ENCODE results near the gene ANKRD33B. TPM values are rescaled to one million over a fixed set of nuclear protein-coding genes. Genes with fewer than 3 reads are reported as not detected.
"Not testable (repeated sequence)": the region's sequence is repeated elsewhere in the genome, so short reads cannot be mapped to it uniquely, and the experiment has no call there.

The ANKRD33B gene
- total and polyA plus RNA-seq, 2 donors: 4.5 to 6.8 TPM

GRCh38 chr5:10573487-10574145, 9.7 kb downstream of the ANKRD33B start:
- Histone ChIP-seq H3K4me1 (ENCODE audit: control insufficient read depth in 2 of 2, insufficient read depth in 2 of 2, low read length in 2 of 2) (peaks cover 0 to 12% of the 10 kb centered on the region in 2 donors), H3K9me3 (ENCODE audit: control insufficient read depth in 2 of 2, insufficient read depth in 1 of 2, low read length in 1 of 2) (no peaks in the 10 kb centered on the region), H3K27me3 (ENCODE audit: control insufficient read depth in 2 of 2, insufficient read depth in 1 of 2, low read length in 1 of 2) (no peaks in the 10 kb centered on the region), H3K4me3 (ENCODE audit: low read length in 2 of 2) (no peak overlapping the region), H3K36me3 (ENCODE audit: control insufficient read depth in 2 of 2, insufficient read depth in 2 of 2, low read length in 1 of 2) (no peaks in the 10 kb centered on the region), H3K27ac (ENCODE audit: low read depth in 1 of 2, low read length in 1 of 2) (no peak overlapping the region)
- DNase-seq (ENCODE audit: low read depth in 6 of 9, low spot score in 9 of 9): no peak
- 95% methylated on average over 8 of the region's 8 CpGs for WGBS

- H3K27me3 ChIP-seq (ENCODE audit: control insufficient read depth in 2 of 2, insufficient read depth in 1 of 2, low read length in 1 of 2); H3K4me3 ChIP-seq (ENCODE audit: low read length in 2 of 2); H3K36me3 ChIP-seq (ENCODE audit: control insufficient read depth in 2 of 2, insufficient read depth in 2 of 2, low read length in 1 of 2); DNase-seq (ENCODE audit: low read depth in 6 of 9, low spot score in 9 of 9); H3K27ac ChIP-seq (ENCODE audit: low read depth in 1 of 2, low read length in 1 of 2); H3K9me3 ChIP-seq (ENCODE audit: control insufficient read depth in 2 of 2, insufficient read depth in 1 of 2, low read length in 1 of 2): not testable (repeated sequence)
- peaks cover 0 to 12% of the 10 kb centered on the region in 2 donors for H3K4me1 ChIP-seq (ENCODE audit: control insufficient read depth in 2 of 2, insufficient read depth in 2 of 2, low read length in 2 of 2)
- WGBS: 98% methylated on average over 7 of the region's 7 CpGs
These were observed 11.0 kb downstream of the ANKRD33B start for GRCh38 chr5:10574879-10575278.

- Histone ChIP-seq H3K4me3 (ENCODE audit: low read length in 2 of 2) (no peak overlapping the region), H3K4me1 (ENCODE audit: control insufficient read depth in 2 of 2, insufficient read depth in 2 of 2, low read length in 2 of 2) (peaks cover 0 to 21% of the 10 kb centered on the region in 2 donors), H3K27me3 (ENCODE audit: control insufficient read depth in 2 of 2, insufficient read depth in 1 of 2, low read length in 1 of 2) (no peaks in the 10 kb centered on the region), H3K9me3 (ENCODE audit: control insufficient read depth in 2 of 2, insufficient read depth in 1 of 2, low read length in 1 of 2) (peaks cover 0 to 2% of the 10 kb centered on the region in 2 donors), H3K36me3 (ENCODE audit: control insufficient read depth in 2 of 2, insufficient read depth in 2 of 2, low read length in 1 of 2) (no peaks in the 10 kb centered on the region), H3K27ac (ENCODE audit: low read depth in 1 of 2, low read length in 1 of 2) (no peak overlapping the region)
- 98% methylated on average over 7 of the region's 7 CpGs for WGBS
- no peak for DNase-seq (ENCODE audit: low read depth in 6 of 9, low spot score in 9 of 9)
These were observed 12.4 kb downstream of the ANKRD33B start for GRCh38 chr5:10576121-10576789.

GRCh38 chr5:10576790-10577189, 12.9 kb downstream of the ANKRD33B start:
- H3K27me3 ChIP-seq (ENCODE audit: control insufficient read depth in 2 of 2, insufficient read depth in 1 of 2, low read length in 1 of 2): no peaks in the 10 kb centered on the region
- H3K4me1 ChIP-seq (ENCODE audit: control insufficient read depth in 2 of 2, insufficient read depth in 2 of 2, low read length in 2 of 2): peaks cover 0 to 21% of the 10 kb centered on the region in 2 donors
- H3K4me3 ChIP-seq (ENCODE audit: low read length in 2 of 2): no peak overlapping the region
- 90% methylated on average over 7 of the region's 7 CpGs for WGBS
- no peak for DNase-seq (ENCODE audit: low read depth in 6 of 9, low spot score in 9 of 9)
- no peak overlapping the region for H3K27ac ChIP-seq (ENCODE audit: low read depth in 1 of 2, low read length in 1 of 2)
- H3K9me3 ChIP-seq (ENCODE audit: control insufficient read depth in 2 of 2, insufficient read depth in 1 of 2, low read length in 1 of 2): peaks cover 0 to 2% of the 10 kb centered on the region in 2 donors
- H3K36me3 ChIP-seq (ENCODE audit: control insufficient read depth in 2 of 2, insufficient read depth in 2 of 2, low read length in 1 of 2): no peaks in the 10 kb centered on the region

GRCh38 chr5:10577371-10578292, 13.8 kb downstream of the ANKRD33B start:
- no peak overlapping the region for H3K4me3 ChIP-seq (ENCODE audit: low read length in 2 of 2)
- H3K27me3 ChIP-seq (ENCODE audit: control insufficient read depth in 2 of 2, insufficient read depth in 1 of 2, low read length in 1 of 2): no peaks in the 10 kb centered on the region
- 83% methylated on average over 18 of the region's 18 CpGs for WGBS
- no peak for DNase-seq (ENCODE audit: low read depth in 6 of 9, low spot score in 9 of 9)
- peaks cover 0 to 21% of the 10 kb centered on the region in 2 donors for H3K4me1 ChIP-seq (ENCODE audit: control insufficient read depth in 2 of 2, insufficient read depth in 2 of 2, low read length in 2 of 2)
- peak overlapping the region in 1 of 2 donors; percentile 70 for H3K27ac ChIP-seq (ENCODE audit: low read depth in 1 of 2, low read length in 1 of 2)
- H3K9me3 ChIP-seq (ENCODE audit: control insufficient read depth in 2 of 2, insufficient read depth in 1 of 2, low read length in 1 of 2): peaks cover 0 to 2% of the 10 kb centered on the region in 2 donors
- no peaks in the 10 kb centered on the region for H3K36me3 ChIP-seq (ENCODE audit: control insufficient read depth in 2 of 2, insufficient read depth in 2 of 2, low read length in 1 of 2)

- WGBS: 95% methylated on average over 1 of the region's 1 CpG
- H3K27ac ChIP-seq (ENCODE audit: low read depth in 1 of 2, low read length in 1 of 2): peak overlapping the region in 1 of 2 donors; percentile 70
- DNase-seq (ENCODE audit: low read depth in 6 of 9, low spot score in 9 of 9): no peak
- H3K36me3 ChIP-seq (ENCODE audit: control insufficient read depth in 2 of 2, insufficient read depth in 2 of 2, low read length in 1 of 2): no peaks in the 10 kb centered on the region
- peaks cover 0 to 21% of the 10 kb centered on the region in 2 donors for H3K4me1 ChIP-seq (ENCODE audit: control insufficient read depth in 2 of 2, insufficient read depth in 2 of 2, low read length in 2 of 2)
- no peak overlapping the region for H3K4me3 ChIP-seq (ENCODE audit: low read length in 2 of 2)
- peaks cover 0 to 2% of the 10 kb centered on the region in 2 donors for H3K9me3 ChIP-seq (ENCODE audit: control insufficient read depth in 2 of 2, insufficient read depth in 1 of 2, low read length in 1 of 2)
- no peaks in the 10 kb centered on the region for H3K27me3 ChIP-seq (ENCODE audit: control insufficient read depth in 2 of 2, insufficient read depth in 1 of 2, low read length in 1 of 2)
These were observed 14.4 kb downstream of the ANKRD33B start for GRCh38 chr5:10578293-10578665.

- 57% methylated on average over 6 of the region's 6 CpGs for WGBS
- no peak for DNase-seq (ENCODE audit: low read depth in 6 of 9, low spot score in 9 of 9)
- no peaks in the 10 kb centered on the region for H3K27me3 ChIP-seq (ENCODE audit: control insufficient read depth in 2 of 2, insufficient read depth in 1 of 2, low read length in 1 of 2)
- H3K9me3 ChIP-seq (ENCODE audit: control insufficient read depth in 2 of 2, insufficient read depth in 1 of 2, low read length in 1 of 2): peaks cover 0 to 2% of the 10 kb centered on the region in 2 donors
- peaks cover 0 to 25% of the 10 kb centered on the region in 2 donors for H3K4me1 ChIP-seq (ENCODE audit: control insufficient read depth in 2 of 2, insufficient read depth in 2 of 2, low read length in 2 of 2)
- no peaks in the 10 kb centered on the region for H3K36me3 ChIP-seq (ENCODE audit: control insufficient read depth in 2 of 2, insufficient read depth in 2 of 2, low read length in 1 of 2)
- H3K4me3 ChIP-seq (ENCODE audit: low read length in 2 of 2): no peak overlapping the region
- H3K27ac ChIP-seq (ENCODE audit: low read depth in 1 of 2, low read length in 1 of 2): no peak overlapping the region
These were observed 15.0 kb downstream of the ANKRD33B start for GRCh38 chr5:10578869-10579268.

- H3K9me3 ChIP-seq (ENCODE audit: control insufficient read depth in 2 of 2, insufficient read depth in 1 of 2, low read length in 1 of 2): peaks cover 0 to 2% of the 10 kb centered on the region in 2 donors
- H3K27ac ChIP-seq (ENCODE audit: low read depth in 1 of 2, low read length in 1 of 2): no peak overlapping the region
- DNase-seq (ENCODE audit: low read depth in 6 of 9, low spot score in 9 of 9): no peak
- no peaks in the 10 kb centered on the region for H3K36me3 ChIP-seq (ENCODE audit: control insufficient read depth in 2 of 2, insufficient read depth in 2 of 2, low read length in 1 of 2)
- WGBS: 92% methylated on average over 8 of the region's 8 CpGs
- H3K27me3 ChIP-seq (ENCODE audit: control insufficient read depth in 2 of 2, insufficient read depth in 1 of 2, low read length in 1 of 2): no peaks in the 10 kb centered on the region
- no peak overlapping the region for H3K4me3 ChIP-seq (ENCODE audit: low read length in 2 of 2)
- peaks cover 3 to 34% of the 10 kb centered on the region in 2 donors for H3K4me1 ChIP-seq (ENCODE audit: control insufficient read depth in 2 of 2, insufficient read depth in 2 of 2, low read length in 2 of 2)
These were observed 16.0 kb downstream of the ANKRD33B start for GRCh38 chr5:10579536-10580521.
